ENCODE results near the gene ZNF544. TPM values are rescaled to one million over a fixed set of nuclear protein-coding genes. Genes with fewer than 3 reads are reported as not detected.

Gene ZNF544
- total and polyA plus RNA-seq, 2 of the 8 experiments (the other 6 are each of a cell fraction or from before 2014, with no cell fraction given) = 48.8 to 60.8 TPM

- TF ChIP-seq, protein P1, sequence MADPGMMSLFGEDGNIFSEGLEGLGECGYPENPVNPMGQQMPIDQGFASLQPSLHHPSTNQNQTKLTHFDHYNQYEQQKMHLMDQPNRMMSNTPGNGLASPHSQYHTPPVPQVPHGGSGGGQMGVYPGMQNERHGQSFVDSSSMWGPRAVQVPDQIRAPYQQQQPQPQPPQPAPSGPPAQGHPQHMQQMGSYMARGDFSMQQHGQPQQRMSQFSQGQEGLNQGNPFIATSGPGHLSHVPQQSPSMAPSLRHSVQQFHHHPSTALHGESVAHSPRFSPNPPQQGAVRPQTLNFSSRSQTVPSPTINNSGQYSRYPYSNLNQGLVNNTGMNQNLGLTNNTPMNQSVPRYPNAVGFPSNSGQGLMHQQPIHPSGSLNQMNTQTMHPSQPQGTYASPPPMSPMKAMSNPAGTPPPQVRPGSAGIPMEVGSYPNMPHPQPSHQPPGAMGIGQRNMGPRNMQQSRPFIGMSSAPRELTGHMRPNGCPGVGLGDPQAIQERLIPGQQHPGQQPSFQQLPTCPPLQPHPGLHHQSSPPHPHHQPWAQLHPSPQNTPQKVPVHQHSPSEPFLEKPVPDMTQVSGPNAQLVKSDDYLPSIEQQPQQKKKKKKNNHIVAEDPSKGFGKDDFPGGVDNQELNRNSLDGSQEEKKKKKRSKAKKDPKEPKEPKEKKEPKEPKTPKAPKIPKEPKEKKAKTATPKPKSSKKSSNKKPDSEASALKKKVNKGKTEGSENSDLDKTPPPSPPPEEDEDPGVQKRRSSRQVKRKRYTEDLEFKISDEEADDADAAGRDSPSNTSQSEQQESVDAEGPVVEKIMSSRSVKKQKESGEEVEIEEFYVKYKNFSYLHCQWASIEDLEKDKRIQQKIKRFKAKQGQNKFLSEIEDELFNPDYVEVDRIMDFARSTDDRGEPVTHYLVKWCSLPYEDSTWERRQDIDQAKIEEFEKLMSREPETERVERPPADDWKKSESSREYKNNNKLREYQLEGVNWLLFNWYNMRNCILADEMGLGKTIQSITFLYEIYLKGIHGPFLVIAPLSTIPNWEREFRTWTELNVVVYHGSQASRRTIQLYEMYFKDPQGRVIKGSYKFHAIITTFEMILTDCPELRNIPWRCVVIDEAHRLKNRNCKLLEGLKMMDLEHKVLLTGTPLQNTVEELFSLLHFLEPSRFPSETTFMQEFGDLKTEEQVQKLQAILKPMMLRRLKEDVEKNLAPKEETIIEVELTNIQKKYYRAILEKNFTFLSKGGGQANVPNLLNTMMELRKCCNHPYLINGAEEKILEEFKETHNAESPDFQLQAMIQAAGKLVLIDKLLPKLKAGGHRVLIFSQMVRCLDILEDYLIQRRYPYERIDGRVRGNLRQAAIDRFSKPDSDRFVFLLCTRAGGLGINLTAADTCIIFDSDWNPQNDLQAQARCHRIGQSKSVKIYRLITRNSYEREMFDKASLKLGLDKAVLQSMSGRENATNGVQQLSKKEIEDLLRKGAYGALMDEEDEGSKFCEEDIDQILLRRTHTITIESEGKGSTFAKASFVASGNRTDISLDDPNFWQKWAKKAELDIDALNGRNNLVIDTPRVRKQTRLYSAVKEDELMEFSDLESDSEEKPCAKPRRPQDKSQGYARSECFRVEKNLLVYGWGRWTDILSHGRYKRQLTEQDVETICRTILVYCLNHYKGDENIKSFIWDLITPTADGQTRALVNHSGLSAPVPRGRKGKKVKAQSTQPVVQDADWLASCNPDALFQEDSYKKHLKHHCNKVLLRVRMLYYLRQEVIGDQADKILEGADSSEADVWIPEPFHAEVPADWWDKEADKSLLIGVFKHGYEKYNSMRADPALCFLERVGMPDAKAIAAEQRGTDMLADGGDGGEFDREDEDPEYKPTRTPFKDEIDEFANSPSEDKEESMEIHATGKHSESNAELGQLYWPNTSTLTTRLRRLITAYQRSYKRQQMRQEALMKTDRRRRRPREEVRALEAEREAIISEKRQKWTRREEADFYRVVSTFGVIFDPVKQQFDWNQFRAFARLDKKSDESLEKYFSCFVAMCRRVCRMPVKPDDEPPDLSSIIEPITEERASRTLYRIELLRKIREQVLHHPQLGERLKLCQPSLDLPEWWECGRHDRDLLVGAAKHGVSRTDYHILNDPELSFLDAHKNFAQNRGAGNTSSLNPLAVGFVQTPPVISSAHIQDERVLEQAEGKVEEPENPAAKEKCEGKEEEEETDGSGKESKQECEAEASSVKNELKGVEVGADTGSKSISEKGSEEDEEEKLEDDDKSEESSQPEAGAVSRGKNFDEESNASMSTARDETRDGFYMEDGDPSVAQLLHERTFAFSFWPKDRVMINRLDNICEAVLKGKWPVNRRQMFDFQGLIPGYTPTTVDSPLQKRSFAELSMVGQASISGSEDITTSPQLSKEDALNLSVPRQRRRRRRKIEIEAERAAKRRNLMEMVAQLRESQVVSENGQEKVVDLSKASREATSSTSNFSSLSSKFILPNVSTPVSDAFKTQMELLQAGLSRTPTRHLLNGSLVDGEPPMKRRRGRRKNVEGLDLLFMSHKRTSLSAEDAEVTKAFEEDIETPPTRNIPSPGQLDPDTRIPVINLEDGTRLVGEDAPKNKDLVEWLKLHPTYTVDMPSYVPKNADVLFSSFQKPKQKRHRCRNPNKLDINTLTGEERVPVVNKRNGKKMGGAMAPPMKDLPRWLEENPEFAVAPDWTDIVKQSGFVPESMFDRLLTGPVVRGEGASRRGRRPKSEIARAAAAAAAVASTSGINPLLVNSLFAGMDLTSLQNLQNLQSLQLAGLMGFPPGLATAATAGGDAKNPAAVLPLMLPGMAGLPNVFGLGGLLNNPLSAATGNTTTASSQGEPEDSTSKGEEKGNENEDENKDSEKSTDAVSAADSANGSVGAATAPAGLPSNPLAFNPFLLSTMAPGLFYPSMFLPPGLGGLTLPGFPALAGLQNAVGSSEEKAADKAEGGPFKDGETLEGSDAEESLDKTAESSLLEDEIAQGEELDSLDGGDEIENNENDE (IDR thresholded peaks at IDR 0.05; ENCODE audit: insufficient replicate concordance, low read length) = no peak
- TF ChIP-seq, protein P2, sequence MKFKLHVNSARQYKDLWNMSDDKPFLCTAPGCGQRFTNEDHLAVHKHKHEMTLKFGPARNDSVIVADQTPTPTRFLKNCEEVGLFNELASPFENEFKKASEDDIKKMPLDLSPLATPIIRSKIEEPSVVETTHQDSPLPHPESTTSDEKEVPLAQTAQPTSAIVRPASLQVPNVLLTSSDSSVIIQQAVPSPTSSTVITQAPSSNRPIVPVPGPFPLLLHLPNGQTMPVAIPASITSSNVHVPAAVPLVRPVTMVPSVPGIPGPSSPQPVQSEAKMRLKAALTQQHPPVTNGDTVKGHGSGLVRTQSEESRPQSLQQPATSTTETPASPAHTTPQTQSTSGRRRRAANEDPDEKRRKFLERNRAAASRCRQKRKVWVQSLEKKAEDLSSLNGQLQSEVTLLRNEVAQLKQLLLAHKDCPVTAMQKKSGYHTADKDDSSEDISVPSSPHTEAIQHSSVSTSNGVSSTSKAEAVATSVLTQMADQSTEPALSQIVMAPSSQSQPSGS (IDR thresholded peaks at IDR 0.05; ENCODE audit: low read length) = no peak
- peak; percentile 81 for TF ChIP-seq ZNF274 (IDR thresholded peaks at IDR 0.05; ENCODE audit: borderline replicate concordance, extremely low read depth, low read length)
- TF ChIP-seq JUND (IDR thresholded peaks at IDR 0.05; ENCODE audit: low read length) = no peak
Measured at GRCh38 chr19:58212336-58213074, 16.2 kb upstream of the ZNF544 start (continued).

Data from H1 (cell line).